NCI-H1417 (cell line): ENCODE results near the gene CD164L2.
"Not testable (repeated sequence)": the region's sequence is repeated elsewhere in the genome, so short reads cannot be mapped to it uniquely, and the experiment has no call there.

ENCODE experiments used
- DNase-seq, 3 experiments: peaks; one replicate each; lab custom pipeline; 2025; lab: John Stamatoyannopoulos, UW

CD164L2 gene

GRCh38 chr1:27384797-27385196 lies 1.7 kb upstream of the CD164L2 start:
- DNase-seq: not testable (repeated sequence)

DNA sequence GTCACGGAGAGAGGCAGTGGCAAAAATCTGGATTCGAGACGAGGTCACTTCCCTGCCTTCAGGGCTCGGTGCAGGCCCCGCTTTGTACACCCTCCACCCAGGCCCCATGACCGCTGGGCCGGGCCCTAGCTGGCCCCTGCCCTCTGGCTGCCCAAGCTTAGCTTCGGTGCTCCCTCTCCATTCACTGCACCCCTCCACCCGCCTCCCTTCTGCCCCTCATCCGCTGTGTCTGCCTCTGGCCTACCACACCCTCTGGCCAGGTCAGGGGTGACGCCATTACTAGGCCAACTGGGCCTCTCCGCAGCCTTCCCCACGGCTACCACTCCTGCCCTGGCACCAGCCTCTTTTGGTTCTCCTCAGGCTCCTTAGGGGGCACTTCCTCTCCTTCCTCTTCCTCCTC lies 528 bp upstream of the CD164L2 start:
- DNase-seq: no peak

DNA sequence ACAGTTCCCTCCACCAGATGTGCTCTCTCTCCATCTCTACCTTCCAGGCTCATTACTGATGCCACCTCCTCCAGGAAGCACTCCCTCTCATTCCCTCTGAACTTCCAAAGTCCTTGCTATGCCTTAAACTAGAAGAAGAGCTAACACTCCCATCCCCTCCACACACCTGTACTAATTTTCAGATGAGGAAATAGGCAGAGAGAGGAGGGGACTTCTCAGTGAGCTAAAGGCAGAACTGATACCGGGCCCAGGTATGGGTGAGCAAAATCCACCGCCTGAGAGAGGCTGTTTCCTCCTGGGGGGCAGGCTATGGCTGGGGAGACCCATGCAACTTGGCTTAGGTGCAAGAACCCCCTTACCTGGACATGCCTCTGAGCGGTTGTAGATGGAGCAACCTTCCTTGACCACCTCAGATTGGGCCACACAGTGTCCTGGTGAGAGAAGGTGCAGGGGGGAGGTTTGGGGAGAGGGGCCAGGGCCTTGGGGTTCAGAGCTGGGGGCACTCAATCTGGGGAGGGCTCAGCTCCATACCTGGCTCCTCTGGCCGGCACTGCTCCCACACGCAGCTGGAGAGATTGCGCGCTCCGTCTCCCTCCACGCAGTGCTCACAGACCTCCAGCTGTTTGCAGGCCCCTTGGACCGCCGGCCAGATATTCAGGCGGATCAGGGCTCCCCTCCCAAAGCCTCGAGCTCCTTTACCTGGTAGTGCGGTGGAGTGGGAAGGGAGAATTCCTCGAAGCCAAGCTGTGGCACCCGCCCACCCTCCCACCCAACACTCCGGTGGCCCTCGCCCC lies 967 bp downstream of the CD164L2 start:
- no peak for DNase-seq

GRCh38 chr1:27380766-27381733 lies 2.1 kb downstream of the CD164L2 start:
- no peak for DNase-seq

DNA sequence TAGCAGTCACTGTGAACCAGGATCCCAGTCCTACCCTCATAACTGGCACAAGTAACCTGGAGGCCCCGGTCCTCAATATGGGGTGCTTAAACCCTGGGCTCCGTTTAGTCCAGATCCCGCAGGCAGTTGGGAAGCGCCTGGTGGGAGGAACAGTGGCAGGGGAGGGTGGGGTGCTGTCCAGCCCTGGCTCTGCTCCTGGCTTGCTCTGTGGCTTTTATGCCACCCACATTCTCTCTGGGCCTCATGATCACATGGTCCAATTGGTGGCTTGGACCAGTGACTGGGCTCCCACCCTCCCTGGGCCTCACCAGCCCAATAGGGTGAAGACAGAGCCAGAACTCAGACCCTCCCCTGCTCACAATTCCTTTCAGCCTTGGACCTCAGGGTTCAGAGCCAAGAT lies 2.9 kb downstream of the CD164L2 start:
- DNase-seq: no peak

DNA sequence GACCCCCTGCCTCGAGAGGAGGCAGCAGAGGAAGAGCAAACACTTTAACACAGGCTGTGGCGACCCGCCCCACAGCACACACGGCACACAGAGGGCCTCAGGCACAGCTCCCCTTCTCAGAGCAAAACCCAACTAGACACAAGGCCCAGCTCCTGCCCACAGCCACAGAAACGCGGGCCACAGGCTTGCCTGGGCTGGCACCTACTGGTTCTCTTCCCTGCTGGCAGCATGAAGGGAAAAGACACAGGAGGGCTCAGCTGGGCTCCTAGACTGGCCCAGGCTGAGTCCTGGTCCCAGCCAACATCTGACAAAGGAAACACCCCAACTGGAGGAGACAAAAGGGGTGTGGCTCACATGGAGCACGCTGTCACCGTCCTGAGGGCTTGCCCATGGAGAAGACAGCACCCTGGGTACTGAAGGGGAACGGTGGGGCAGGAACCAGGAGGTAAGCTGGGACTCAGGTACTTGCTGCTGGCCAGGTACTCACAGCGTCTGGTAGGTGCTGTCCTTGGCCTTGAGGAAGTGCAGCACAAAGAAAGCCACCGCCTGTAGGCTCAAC lies 3.5 kb downstream of the CD164L2 start:
- DNase-seq: peak in 1 of 3 experiments; percentile 14

DNA sequence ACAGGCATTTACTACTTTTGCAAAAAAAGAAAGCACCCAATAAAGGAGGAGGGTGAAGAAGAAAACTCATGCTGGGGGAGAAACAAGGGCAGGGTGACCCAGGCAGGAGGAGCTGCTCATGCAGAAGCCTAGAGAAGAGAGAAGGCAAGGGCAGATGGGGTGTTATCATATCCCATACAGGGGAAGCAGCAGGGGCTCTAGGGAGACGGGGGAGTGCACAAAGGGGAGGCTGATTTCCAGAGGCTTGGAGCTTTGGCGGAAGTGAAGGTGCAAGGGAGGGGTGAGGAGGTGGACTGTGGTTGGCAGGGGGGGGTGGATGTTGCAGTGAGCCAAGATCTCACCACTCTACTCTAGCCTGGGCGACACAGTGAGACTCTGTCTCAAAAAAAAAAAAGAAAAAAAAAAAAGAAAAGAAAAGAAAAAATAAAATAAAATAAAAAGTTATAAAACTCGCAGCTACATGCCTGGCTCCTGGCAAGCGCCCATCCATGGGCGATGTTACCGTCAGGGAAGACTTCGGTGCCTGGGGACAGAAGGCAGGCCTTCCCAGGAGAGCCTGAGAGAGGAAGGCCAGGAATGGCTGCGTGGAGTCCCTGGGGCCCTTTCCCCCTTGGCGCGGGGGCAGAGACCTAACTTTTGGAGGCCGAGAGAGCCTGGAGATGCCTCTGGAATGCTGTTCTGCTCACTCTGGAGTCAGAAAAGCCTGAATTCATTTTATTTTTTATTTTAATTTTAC lies 5.2 kb downstream of the CD164L2 start:
- DNase-seq: no peak

GRCh38 chr1:27374362-27375086 lies 8.6 kb downstream of the CD164L2 start, which contains the start of gene FCN3:
TSS of gene FCN3 (minus strand) at chr1:27374824. CDS start at chr1:27374818, 6 bp downstream.
- DNase-seq: no peak

DNA sequence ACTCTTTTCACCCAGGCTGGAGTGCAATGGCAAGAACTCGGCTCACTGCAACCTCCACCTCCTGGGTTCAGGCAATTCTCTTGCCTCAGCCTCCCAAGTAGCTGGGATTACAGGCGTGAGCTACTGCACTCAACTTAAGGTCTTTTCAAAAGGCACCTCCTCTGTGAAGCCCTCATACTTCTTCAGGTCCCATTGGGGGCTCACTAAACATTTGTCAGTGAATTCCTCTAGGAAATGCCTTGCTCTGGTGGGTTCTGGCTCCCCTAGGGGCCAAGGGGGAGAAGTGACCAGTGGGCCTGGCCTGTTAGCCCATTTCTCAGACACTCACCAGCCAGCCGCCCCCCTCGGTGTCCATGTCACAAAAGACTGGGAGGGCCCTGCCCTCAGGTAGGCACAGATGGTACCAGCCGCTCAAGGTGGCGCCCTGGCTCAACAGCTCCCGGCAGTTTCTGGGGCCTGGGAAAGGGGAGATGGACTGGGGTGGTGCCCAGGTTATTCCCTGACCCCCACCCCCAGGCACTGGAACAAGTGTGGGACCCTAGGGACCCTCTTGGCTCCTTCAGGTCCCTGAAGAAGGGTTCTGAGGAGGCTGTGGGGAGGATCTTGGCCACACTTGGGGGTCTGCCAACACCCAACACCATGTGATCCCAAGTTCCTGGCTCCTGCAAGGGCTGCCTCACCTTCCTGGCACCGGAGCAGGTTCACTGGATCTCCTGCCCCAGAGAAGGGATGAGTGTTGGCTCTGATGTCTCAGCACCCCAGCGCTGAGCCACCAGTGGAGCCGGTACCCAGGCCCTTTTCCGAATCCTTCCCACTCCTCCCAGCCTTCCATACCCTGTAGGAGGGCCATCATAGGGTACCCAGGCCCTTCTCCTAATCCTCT lies 10.1 kb downstream of the CD164L2 start:
- DNase-seq: no peak

DNA sequence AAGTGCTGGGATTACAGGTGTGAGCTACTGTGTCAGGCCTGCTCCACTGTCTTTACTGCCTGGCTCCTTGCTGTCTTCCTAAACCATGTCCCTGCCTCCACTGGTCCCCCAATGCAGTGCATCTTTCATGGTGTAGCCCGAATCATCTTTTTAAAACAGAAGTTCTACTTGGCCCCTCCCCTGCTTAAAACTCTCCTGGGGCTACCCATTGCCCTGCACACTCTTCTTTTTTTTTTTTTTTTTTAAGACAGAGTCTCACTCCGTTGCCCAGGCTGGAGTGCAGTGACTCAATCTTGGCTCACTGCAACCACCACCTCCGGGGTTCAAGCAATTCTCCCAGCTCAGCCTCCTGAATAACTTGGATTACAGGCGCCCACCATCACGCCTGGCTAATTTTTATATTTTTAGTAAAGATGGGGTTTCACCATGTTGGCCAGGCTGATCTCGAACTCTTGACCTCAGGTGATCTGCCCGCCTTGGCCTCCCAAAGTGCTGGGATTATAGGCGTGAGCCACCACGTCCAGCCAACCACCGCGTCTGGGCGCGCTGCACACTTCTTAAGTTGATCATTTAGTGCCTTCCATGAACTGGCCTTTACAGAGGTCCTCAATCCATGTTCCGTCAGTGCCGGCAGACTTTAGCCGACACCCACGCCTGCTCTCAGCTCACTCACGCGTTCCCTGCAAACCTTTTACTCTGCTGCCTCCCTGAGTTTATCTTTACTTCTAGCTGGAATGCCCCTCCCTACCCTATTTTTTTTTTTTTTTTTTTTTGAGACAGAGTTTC lies 10.9 kb downstream of the CD164L2 start:
- DNase-seq: no peak

GRCh38 chr1:27368869-27369582 lies 14.1 kb downstream of the CD164L2 start:
- no peak for DNase-seq

DNA sequence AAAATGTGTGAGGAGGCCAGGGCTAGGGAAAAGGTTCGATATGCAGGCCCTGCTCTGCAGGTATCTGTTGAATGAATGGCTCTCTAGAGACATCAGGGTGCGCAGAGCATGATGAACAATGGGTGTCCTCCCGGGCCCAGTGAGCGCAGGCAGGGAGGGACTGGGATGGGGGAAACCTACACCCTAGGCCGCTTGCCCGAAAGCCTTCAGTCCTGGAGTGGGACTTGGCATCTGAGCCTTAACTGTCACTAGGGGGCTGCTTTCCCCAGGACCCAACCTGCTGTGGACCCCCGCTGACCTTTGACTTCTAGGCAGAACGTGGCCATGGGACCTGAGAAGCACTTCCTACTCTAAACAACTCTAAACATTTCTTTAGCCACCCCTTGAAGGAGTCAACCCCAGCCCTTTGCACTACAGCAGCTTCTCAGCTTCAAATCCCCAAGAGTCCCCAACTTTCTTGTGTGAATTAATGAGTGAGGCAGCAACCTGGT lies 15.9 kb downstream of the CD164L2 start:
- no peak for DNase-seq

DNA sequence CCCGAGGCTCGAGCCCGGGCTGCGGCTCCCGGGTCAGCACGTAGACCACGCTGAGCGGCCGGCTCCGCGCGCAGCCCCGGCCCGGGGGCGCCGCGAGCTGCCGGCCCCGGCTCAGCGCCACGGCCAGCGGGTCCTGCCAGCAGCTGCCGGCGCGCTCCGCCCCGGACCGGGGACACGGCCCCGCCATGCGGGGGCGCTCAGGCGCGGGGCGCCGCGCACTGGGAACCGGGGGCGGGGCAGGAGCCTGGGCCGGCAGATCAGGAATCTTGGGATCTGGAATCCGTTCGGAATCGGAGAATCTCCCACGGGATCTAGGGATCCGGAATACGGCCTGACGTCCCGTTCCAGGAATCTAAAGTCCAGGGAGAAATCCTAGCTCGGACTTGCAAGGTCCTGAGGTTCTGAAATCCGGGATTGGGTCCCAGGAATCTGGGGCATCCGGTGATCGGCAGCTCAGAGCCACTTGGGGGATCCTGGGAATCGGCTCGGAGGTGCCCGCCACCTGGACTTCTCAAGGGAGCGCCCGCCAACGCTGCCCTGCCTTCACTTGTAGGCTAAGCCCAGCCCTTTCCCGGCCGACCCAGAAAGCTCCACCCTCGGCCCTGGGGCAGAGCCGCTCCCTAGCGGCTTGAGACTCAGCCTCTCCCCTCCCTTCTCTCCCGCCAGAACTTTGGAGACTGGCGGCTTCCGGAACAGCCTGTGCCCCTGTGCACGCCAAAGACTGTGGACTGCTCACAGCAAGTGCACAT lies 16.5 kb downstream of the CD164L2 start, which contains the start of gene MAP3K6:
TSS of gene MAP3K6 (minus strand) at position 551 of the 749 bp plus-strand sequence. CDS start at position 187, 364 bp downstream.
- DNase-seq: peak; percentile 45 to 70 (median 63)

- peak; percentile 61 to 70 (median 62) for DNase-seq
Measured at GRCh38 chr1:27366113-27366410, 17.1 kb downstream of the CD164L2 start.

- DNase-seq: peak; percentile 74 to 85 (median 82)
Measured at GRCh38 chr1:27365372-27366112, 17.6 kb downstream of the CD164L2 start.

DNA sequence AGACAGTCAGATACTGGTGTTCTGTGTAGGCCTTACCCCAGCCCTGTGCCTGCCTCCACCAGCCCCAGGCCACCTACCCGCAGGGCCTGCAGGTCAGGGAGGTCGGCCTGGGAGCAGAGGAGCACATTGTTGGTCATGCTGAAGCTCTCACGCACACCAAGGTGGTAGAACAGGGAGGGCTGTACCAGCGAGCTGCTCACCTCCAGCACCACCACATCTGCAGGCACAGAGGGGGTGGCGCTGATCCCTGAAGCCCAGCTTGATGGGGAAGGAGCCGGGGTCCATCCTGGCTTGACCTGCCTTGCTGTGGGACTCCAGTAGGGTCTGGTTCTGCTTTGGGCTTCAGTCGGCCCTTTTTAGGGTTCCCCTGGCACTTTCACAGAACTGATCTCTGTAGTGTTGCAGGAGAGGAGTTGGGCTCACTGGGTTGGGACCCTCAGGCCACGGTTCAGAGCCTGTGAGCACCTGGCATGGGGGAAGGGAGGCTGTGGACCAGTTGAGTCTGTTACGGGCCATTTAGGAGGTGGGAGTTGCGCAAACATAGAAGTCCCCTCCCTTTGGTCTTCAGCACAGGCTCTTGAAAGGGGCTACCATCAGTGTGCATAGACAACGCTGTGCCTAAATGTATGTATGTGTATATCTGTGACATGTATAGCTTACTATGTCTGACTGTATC lies 18.3 kb downstream of the CD164L2 start:
- no peak for DNase-seq
